IMR-90 (cell line): Measurements from ENCODE around the gene COL4A2. TPM values are rescaled to one million over a fixed set of nuclear protein-coding genes. Genes with fewer than 3 reads are reported as not detected.

Source experiments
- ATAC-seq: fragments of 200-7000 bp; cut with Tn5 transposase; 2 replicates; pipeline ENCODE4 v1.9.1; 2020; ENCODE audit warnings: low read depth, mild to moderate bottlenecking, moderate library complexity
- BruUV-seq: library from RNA; stranded (reverse); fragments of 400-500 nt; replicated peaks from 2 replicates; lab custom pipeline; 2021; lab: Mats Ljungman, UMichigan
- CTCF ChIA-PET: fragments of 300-600 bp; formaldehyde crosslinking; extraction: SDS; loops from one replicate; lab custom pipeline; 2021; ENCODE audit warnings: antibody characterized with exemption; lab: Yijun Ruan, JAX
- POLR2A ChIA-PET: fragments of 300-600 bp; sonication (Branson Sonifier 250); formaldehyde crosslinking; loops from one replicate; lab custom pipeline; 2022; ENCODE audit warnings: antibody characterized with exemption; ENCODE audit not compliant: unreplicated experiment; lab: Charles Lee
- DNase-seq: peaks from one replicate; pipeline ENCODE4 v3.0.0; 2013
- H2AFZ ChIP-seq: replicated peaks from 2 replicates; pipeline ENCODE3; 2013; ENCODE audit warnings: low read length, mild to moderate bottlenecking; ENCODE audit not compliant: poor library complexity
- H2AK5ac ChIP-seq: 2 replicates; pipeline ENCODE4 v1.6.1; 2013; ENCODE audit warnings: low read depth, low read length, inconsistent platforms
- H2AK9ac ChIP-seq: replicated peaks from 2 replicates; pipeline ENCODE3; 2013; ENCODE audit warnings: mild to moderate bottlenecking, low read depth, low read length, moderate library complexity; ENCODE audit not compliant: poor library complexity
- H2BK120ac ChIP-seq: 2 replicates; pipeline ENCODE4 v1.6.1; 2013; ENCODE audit warnings: low read depth, low read length, inconsistent platforms
- H2BK15ac ChIP-seq: 3 replicates; pipeline ENCODE4 v1.6.1; 2013; ENCODE audit warnings: low read depth, low read length, inconsistent platforms
- H2BK20ac ChIP-seq: 2 replicates; pipeline ENCODE4 v1.6.1; 2013; ENCODE audit warnings: low read depth, mild to moderate bottlenecking, inconsistent platforms, low read length, moderate library complexity
- H2BK5ac ChIP-seq: 2 replicates; pipeline ENCODE4 v1.6.1; 2013; ENCODE audit warnings: mild to moderate bottlenecking, low read depth, low read length, inconsistent platforms; ENCODE audit not compliant: poor library complexity, severe bottlenecking
- H3K14ac ChIP-seq: replicated peaks from 2 replicates; pipeline ENCODE4 v1.6.1; 2013; ENCODE audit warnings: low read depth, low read length, inconsistent platforms
- H3K18ac ChIP-seq: 2 replicates; pipeline ENCODE4 v1.6.1; 2013; ENCODE audit warnings: low read depth, low read length, control low read depth
- H3K23ac ChIP-seq: 2 replicates; pipeline ENCODE4 v1.6.1; 2013; ENCODE audit warnings: low read depth, low read length, inconsistent platforms
- H3K27ac ChIP-seq: 2 replicates; pipeline ENCODE4 v1.5.1; 2013; ENCODE audit warnings: mild to moderate bottlenecking, control low read depth, low read length; ENCODE audit not compliant: insufficient read depth
- H3K27me3 ChIP-seq: 2 replicates; pipeline ENCODE4 v1.6.1; 2013; ENCODE audit warnings: low read length; ENCODE audit not compliant: control insufficient read depth, insufficient read depth
- H3K36me3 ChIP-seq: 2 replicates; pipeline ENCODE4 v1.6.1; 2013; ENCODE audit warnings: low read length, mixed read lengths; ENCODE audit not compliant: control insufficient read depth, insufficient read depth
- H3K4ac ChIP-seq: 2 replicates; pipeline ENCODE4 v1.6.1; 2013; ENCODE audit warnings: low read depth, low read length, inconsistent platforms
- H3K4me1 ChIP-seq: 2 replicates; pipeline ENCODE4 v1.6.1; 2013; ENCODE audit warnings: low read length, mixed read lengths; ENCODE audit not compliant: control insufficient read depth, insufficient read depth
- H3K4me2 ChIP-seq: 2 replicates; pipeline ENCODE4 v1.6.1; 2013; ENCODE audit warnings: low read depth, mild to moderate bottlenecking, control low read depth, low read length, moderate library complexity
- H3K4me3 ChIP-seq: 2 replicates; pipeline ENCODE4 v1.5.1; 2013; ENCODE audit warnings: low read depth, mild to moderate bottlenecking, control low read depth, low read length, moderate library complexity; ENCODE audit not compliant: insufficient read depth
- H3K56ac ChIP-seq: 2 replicates; pipeline ENCODE4 v1.6.1; 2013; ENCODE audit warnings: low read length, inconsistent platforms; ENCODE audit not compliant: insufficient read depth; ENCODE audit errors: extremely low read depth
- H3K79me1 ChIP-seq, 2 experiments: 2 replicates each; pipeline ENCODE4 v1.6.1; 2013; ENCODE audit warnings: low read length in 2 of 2, inconsistent platforms in 1 of 2, low read depth in 1 of 2
- H3K9ac ChIP-seq: 2 replicates; pipeline ENCODE4 v1.6.1; 2013; ENCODE audit warnings: low read depth, low read length, control low read depth
- H3K9me1 ChIP-seq: 2 replicates; pipeline ENCODE4 v1.6.1; 2013; ENCODE audit warnings: low read length, inconsistent platforms; ENCODE audit not compliant: insufficient read depth
- H3K9me3 ChIP-seq: 2 replicates; pipeline ENCODE4 v1.6.1; 2013; ENCODE audit warnings: low read length; ENCODE audit not compliant: control insufficient read depth, insufficient read depth
- H4K20me1 ChIP-seq: 2 replicates; pipeline ENCODE4 v1.6.1; 2013; ENCODE audit warnings: low read length, inconsistent platforms; ENCODE audit not compliant: insufficient read depth
- H4K5ac ChIP-seq: 2 replicates; pipeline ENCODE4 v1.6.1; 2013; ENCODE audit warnings: mild to moderate bottlenecking, low read depth, low read length, control low read depth
- H4K8ac ChIP-seq, 2 experiments: 2 replicates each; pipeline ENCODE4 v1.6.1; 2013; ENCODE audit warnings: low read depth in 2 of 2, low read length in 2 of 2, control low read depth in 1 of 2, inconsistent platforms in 1 of 2
- H4K91ac ChIP-seq: 2 replicates; pipeline ENCODE4 v1.6.1; 2013; ENCODE audit warnings: low read depth, low read length, inconsistent platforms; ENCODE audit not compliant: insufficient read depth
- BHLHE40 ChIP-seq: fragments of 150-350 bp; IDR thresholded peaks from 2 replicates; pipeline ENCODE4 v1.6.1; 2016; ENCODE audit warnings: mild to moderate bottlenecking, low read depth, low read length
- CHD1 ChIP-seq: IDR thresholded peaks from 2 replicates; pipeline ENCODE4 v1.6.1; 2012; ENCODE audit warnings: low read depth, low read length, improper control_type of control experiment
- FOS ChIP-seq: fragments of 150-350 bp; IDR thresholded peaks from 2 replicates; pipeline ENCODE4 v1.6.1; 2016; ENCODE audit warnings: low read depth, low read length
- MAZ ChIP-seq: IDR thresholded peaks from 2 replicates; pipeline ENCODE4 v1.6.1; 2012; ENCODE audit warnings: low read depth, mild to moderate bottlenecking, low read length, improper control_type of control experiment, moderate library complexity, borderline replicate concordance
- POLR2A ChIP-seq: IDR thresholded peaks from 2 replicates; pipeline ENCODE4 v1.6.1; 2012; ENCODE audit warnings: mild to moderate bottlenecking, low read depth, low read length
- RCOR1 ChIP-seq: IDR thresholded peaks from 2 replicates; pipeline ENCODE4 v1.6.1; 2012; ENCODE audit warnings: mild to moderate bottlenecking, low read length, improper control_type of control experiment; ENCODE audit not compliant: insufficient replicate concordance
- WGBS, 2 experiments: methylation state at CpG; one replicate each; pipeline versions ENCODE4 v1.1.5 to v1.1.7; 2013; ENCODE audit warnings: missing lambda C conversion rate in 2 of 2; ENCODE audit not compliant: insufficient read length in 1 of 2; ENCODE audit errors: extremely low coverage in 2 of 2; 5-methylcytosine and 5-hydroxymethylcytosine counted together
- dilution Hi-C: fragments of 300-500 bp; cut with HindIII; formaldehyde crosslinking; loops from one replicate; pipeline ENCODE4 v1.14.3; 2018; ENCODE audit warnings: low sequenced_read_pairs; ENCODE audit not compliant: unreplicated experiment
- in situ Hi-C: fragments of 300-500 bp; cut with MboI; formaldehyde crosslinking; loops from 3 replicates; pipeline ENCODE4 v1.14.3; 2019; ENCODE audit warnings: low sequenced_read_pairs, inconsistent platforms, mixed read lengths
- intact Hi-C: fragments of 100-400 bp; cut with micrococcal nuclease; formaldehyde crosslinking; loops from 2 replicates; pipeline ENCODE4 v1.10.0; 2022
- polyA plus RNA-seq, 3 experiments: library from polyadenylated mRNA; depleted of rRNA; stranded (reverse); fragments of >200 nt; gene quantifications; 2 replicates each; pipeline ENCODE4 v1.2.3, GENCODE V29; 2012; ENCODE audit warnings: low replicate concordance in 1 of 3
- total RNA-seq: library from RNA; depleted of rRNA; stranded (reverse); fragments of >200 nt; gene quantifications from 2 replicates; pipeline ENCODE4 v1.2.3, GENCODE V29; 2012

Gene COL4A2
- total and polyA plus RNA-seq, 2 of the 4 experiments (the other 2 are of a cell fraction), result 90.7 to 457 TPM

- CTCF ChIA-PET, result interaction anchor here (0.7 to 1.3 kb wide), 2 partner anchors 21 to 86 kb away, joined by 3 read pairs; no protein-coding TSS in a partner anchor
- Histone ChIP-seq H2AK5ac (peak overlapping the region; percentile 71), H3K56ac (no peak overlapping the region), H3K4me1 (peaks cover 60% of the 10 kb centered on the region), H3K9me1 (peaks cover 53% of the 10 kb centered on the region), H3K14ac (peak overlapping the region; percentile 3; the same call in 1 of the 2 replicates), H2BK15ac (peak overlapping the region; percentile 38; the same call in 1 of the 3 replicates), H4K5ac (no peak overlapping the region), H4K91ac (peak overlapping the region; percentile 41), H3K4me2 (no peak overlapping the region), H3K23ac (no peak overlapping the region; the same call in 1 of the 2 replicates), H3K27ac (no peak overlapping the region), H3K18ac (peak overlapping the region; percentile 1; the same call in 1 of the 2 replicates), H2BK120ac (peak overlapping the region; percentile 25), H2AFZ (no peak overlapping the region), H3K4me3 (no peak overlapping the region), H2AK9ac (peak overlapping the region; percentile 32), H3K9me3 (no peaks in the 10 kb centered on the region), H3K27me3 (no peaks in the 10 kb centered on the region), H4K8ac (peak overlapping the region in 1 of 2 experiments; percentile 54; a peak in 1 of 4 replicates), H3K79me1 (peaks cover 34 to 93% of the 10 kb centered on the region in 2 experiments), H3K36me3 (peaks cover 28% of the 10 kb centered on the region), H2BK20ac (peak overlapping the region; percentile 21; the same call in 1 of the 2 replicates), H3K9ac (no peak overlapping the region), H4K20me1 (peaks cover 55% of the 10 kb centered on the region), H2BK5ac (peak overlapping the region; percentile 22), H3K4ac (peak overlapping the region; percentile 69)
- in situ Hi-C loops (no loop called here), dilution Hi-C loops (no loop called here), intact Hi-C loops (no loop called here)
- POLR2A ChIA-PET, result no interaction called here
- DNase-seq, result peak; percentile 76
- TF ChIP-seq FOS (no peak), POLR2A (0 out of 2 replicates have a peak, but pooled peaks have one; percentile 13), MAZ (no peak), BHLHE40 (0 out of 2 replicates have a peak, but pooled peaks have one; percentile 4), RCOR1 (no peak), CHD1 (no peak)
- BruUV-seq, result no TSS peak
- 72% methylated on average over 4 of the region's 8 CpGs; no CpG with 5 or more reads in 1 of the 2 experiments for WGBS, 2 experiments
- no peak for ATAC-seq
Measured at GRCh38 chr13:110334256-110334655, 27.2 kb downstream of the COL4A2 start.
